DMS53 (cell line): ENCODE results near the gene TXNDC2.

ENCODE experiments used
- DNase-seq: peaks from one replicate; lab custom pipeline; 2025; lab: John Stamatoyannopoulos, UW

The TXNDC2 gene

DNA sequence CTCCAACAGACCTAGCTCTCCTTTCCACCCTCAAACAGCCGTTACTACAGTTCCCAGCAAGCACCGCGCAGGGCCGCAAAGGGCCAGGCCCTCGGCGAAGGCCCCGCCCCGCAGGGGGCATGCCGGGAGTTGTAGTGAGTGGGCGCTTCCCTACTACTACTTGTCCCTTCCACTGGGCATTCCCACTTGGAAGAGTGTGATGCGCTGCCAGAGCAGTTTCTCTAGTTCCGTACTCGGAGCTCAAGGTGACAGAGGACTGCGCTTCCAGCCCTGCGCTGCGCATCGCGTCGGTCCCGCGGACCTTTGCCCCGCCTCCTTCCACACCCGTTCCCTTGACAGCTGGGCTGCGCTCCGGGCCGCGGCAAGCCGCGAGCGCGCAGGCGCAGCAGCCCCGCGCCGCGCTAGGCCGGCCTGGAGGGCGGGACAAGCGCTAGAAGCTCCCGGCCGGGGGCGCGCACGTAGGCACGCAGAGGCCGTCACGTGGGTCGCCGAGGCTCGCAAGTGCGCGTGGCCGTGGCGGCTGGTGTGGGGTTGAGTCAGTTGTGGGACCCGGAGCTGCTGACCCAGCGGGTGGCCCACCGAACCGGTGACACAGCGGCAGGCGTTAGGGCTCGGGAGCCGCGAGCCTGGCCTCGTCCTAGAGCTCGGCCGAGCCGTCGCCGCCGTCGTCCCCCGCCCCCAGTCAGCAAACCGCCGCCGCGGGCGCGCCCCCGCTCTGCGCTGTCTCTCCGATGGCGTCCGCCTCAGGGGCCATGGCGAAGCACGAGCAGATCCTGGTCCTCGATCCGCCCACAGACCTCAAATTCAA lies 28.0 kb downstream of the TXNDC2 start, which contains the start of gene VAPA:
VAPA (plus strand) TSS at position 491 of the 808 bp plus-strand sequence; CDS start at position 732, 241 bp downstream.
- DNase-seq: peak; percentile 100

DNA sequence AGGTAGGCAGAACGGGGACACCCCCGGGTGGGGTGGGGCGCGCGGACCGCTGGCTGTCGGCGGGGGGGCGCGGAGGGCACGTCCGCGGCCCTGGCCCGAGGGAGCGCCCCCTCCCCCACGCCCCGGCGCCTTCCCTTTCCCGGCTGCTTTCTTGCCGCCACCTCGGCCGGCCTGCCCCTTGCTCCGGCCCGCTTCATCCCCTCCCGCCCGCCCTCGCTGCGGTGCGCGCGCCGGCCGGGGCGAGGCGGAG lies 28.5 kb downstream of the TXNDC2 start:
- no peak for DNase-seq

DNA sequence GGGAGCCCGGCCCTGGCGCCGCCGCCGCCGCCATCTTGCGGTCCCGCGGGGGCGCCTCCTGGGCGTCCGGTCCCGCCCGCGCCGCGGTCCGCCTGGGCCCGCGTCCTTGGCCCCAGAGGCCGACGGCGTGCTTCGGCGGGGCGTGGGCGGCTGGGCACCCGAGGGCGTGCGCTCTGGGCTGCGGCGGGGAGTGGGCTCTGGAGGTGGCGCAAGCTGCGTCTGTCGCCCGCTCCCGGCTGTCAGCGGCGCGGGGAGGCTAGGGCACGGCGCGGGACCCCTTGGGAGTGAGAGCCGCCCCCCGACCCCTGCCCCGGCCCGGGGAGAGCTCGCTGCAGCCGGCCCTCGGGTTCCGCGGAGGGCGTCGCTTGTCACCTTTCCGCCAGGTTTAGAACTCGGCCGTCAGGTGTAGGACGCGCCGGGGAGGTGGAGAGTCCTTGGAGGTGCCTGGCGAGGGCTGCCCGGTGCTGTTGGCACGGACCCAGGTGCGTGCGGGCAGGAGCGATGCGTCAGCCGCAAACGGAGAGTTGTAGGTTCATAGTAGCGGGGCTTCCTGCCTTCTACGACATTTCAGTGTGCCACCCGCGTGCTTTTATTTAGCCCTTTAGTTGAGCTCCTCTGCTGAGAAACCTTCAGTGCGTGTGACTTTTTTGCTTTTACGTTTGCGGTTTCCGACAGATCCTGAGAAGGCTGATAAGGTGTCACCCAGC lies 29.0 kb downstream of the TXNDC2 start:
- peak; percentile 97 for DNase-seq

DNA sequence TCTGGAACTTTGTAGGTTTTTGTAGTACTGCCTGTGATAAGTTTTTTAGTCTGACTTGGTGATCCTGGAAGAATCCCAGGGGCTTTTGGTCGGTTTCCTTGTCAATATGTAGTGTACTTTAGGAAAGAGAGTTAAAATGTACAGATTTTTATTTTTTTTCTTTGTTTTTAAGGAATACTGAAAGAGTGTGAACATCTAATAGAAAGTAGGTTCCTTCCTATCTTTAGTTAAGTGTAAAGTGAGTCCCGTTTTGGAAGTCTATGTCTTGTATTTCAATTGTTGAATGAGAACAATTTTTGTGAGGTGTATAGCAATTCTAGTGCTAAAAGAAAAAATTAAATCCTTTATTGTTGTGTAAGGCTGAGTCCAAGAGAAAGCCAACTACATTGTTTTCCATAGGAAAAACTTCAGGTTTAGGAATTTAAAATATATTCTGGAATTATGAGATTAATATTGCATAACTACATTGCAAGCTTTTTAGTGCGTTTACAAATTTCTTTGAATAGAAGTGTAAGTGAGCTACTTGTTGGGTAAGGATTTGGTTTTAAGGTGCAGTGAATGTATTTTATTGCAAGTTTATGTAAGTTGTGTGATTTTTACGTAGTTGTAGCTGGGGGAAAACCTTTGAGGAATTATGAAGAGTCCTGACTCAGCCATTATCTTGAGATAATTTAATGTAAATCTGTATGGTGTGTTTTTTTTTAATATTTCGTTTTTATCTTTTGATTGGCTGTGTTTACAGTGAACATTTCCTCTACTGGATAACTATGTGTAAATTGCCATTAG lies 29.7 kb downstream of the TXNDC2 start:
- DNase-seq: no peak

DNA sequence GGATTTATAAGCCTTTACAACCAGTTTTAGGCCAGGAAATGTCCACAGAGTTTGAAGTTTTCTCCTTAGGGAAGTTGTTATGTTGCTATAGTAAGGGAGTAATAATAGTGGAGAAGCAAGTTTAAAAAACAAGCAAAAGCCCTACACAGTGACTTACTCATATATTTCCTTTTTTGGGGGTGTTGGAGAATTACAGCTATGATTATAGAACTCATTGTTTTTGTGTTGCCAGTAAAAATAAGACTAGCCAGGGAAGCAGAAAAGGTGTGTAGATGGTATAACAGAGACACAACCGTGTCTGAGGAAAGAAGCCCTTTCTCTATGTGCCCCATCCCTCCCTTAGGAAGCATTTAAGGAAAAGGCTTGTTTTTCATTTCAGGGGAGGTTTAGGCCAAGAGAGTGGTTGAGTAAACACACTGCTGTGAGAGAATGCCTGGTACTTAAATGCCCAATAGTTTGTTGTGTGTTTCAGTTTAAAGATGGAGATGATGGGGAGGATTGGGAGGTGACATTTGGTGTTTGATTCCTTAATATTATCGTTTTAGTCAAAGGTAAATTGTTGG lies 30.4 kb downstream of the TXNDC2 start:
- peak; percentile 47 for DNase-seq

DNA sequence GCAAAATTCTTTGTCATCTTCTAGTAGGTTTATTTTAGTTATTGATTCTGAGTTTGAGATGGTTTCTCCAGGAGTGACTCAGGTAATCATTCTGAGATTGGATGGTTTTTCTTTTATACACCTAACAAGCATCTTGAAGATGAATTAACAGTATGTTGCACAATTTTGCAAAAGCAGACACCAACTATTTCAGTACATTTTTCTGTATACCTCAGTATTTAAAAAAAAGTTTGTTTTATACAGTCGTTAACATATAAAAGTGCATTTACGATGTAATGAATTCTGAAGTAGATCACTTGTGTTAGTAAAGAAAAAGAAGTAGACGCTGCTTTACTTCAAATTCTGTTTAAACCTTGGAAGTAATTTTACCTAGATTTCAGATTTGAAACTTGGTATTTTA lies 31.0 kb downstream of the TXNDC2 start:
- DNase-seq: no peak

DNA sequence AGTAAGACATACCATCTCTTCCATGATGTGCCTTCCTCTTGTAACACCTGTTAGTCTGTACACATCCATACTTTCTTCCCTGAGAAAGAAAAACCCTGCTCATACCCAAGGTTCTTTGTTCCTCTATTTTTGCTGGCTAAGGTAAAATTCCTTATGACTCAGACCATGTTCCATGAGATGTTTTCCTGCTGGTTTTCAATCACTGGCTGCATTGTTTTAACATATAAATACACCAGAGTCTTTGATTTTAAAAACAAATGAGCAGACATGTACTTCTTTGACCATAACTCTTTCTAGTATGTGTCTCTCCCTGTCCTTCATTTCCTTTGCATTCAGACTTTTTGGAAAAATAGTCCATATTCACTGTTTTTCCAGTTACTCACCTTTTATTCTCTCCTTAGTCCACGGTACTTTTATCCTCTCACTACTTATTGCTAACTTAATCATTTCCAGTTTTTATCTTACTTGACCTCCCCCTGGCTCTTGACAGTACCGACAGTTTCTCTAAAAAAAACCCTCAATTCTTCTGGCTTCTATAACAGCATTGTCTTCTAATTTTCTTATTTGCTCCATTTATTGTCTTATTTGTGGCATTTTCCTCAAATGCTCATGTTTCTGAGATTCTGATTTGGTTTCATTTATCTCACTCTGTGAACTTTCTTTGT lies 32.4 kb downstream of the TXNDC2 start:
- DNase-seq: peak; percentile 25

DNA sequence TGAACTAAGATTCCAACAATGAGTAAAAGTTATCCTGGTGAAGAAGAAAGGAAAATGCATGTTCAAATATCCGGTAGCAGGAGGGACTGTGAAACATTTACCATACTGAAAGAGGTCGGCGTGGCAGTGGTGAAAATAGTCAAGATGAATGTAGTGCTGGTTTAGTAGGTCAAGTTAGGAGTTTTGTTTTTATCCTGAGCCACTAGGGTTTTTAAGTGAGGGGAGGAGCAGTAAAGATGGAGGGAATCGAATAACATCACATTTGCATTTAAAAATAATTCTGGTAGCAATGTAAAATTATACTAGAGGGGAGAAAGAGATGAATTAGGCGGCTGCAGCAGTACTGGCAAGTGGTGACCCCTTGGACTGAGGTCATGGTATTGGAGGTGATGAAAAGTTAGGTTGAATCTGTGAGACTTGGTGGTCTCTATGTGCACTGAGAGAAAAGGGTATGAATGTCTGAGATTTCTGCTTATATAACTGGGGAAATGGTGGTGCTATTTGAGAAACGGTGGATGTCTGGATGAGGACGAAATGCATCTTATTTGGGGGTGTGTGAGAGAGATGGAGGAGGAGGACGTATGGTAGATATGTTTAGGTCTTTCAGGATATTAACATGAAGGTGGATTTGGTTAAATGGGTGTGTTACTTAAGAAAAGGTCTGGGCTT lies 33.9 kb downstream of the TXNDC2 start:
- DNase-seq: no peak

DNA sequence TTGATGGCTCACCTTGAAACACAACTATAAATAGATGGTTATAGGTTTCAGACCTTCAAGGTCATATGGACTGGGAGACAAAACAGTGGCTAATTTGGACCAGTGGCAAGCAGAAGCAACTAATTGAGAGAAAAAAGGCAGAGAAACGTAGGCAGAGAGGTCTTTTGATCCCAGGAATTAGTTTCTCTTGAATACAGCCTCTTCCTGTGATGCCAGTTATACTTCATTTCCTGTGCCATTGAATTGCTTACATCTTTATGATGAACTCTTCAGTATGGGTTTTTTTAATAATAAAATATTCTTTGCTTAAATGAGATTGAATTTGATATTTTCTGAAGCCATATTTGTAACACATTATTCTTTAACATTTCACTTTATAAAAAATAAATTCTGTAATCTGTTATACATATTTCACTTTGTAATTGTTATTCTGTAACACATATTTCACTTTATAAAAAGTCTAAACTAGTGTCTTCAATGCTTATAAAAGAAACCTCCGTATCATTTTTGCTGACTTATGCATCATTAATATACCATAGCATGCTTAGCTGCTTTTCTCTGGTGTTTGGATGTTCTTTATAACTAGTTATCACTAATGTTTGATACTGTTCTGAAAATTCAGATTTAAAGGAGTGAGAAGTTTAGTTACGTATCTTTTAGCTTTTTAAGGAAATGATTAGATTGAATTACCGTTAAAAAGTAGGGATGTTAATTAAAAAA lies 37.0 kb downstream of the TXNDC2 start:
- DNase-seq: no peak

DNA sequence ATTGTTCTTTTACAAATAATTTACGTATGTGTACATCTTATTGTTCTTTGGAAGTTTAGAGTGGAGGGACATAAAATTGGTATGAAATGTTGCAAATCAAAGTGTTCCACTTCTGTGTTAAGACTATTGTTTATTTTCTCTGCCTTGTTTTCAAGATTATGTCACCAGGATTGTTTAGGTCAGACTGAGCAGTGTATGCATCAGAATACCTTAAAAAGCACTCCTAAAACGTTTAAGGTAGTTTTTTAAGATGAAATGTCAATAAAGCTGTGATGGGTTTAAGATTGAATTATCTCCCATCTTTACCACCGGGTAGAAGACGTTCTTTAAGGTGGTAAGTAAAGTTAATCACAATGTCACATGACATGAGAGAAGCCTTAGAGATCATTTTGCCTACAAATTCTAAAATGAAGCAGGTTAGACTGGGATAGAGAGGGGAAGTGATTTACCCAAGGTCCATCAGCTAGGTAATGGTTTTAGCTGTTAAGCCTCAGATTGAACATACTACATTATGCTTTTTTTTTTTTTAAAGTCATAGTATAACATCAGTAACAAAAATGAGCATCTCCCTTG lies 38.7 kb downstream of the TXNDC2 start:
- DNase-seq: no peak

DNA sequence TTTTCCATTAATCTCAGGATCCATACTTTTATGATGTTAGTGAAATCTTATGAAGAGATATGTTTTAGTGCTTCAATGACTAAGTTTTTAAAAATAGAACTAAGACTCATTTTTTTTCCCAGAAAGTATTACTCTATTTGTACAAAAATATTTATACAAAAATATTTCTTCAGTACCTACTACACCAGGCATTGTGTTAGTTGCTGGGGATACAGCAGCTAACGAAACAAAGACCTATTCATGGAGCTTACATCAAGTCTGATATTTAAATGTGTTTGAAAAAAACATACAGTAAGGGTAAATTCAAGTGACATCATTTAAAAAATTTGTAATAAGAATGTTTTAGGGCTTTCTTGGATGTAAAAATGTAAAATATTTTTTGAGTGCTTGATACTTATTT lies 39.6 kb downstream of the TXNDC2 start:
- no peak for DNase-seq

DNA sequence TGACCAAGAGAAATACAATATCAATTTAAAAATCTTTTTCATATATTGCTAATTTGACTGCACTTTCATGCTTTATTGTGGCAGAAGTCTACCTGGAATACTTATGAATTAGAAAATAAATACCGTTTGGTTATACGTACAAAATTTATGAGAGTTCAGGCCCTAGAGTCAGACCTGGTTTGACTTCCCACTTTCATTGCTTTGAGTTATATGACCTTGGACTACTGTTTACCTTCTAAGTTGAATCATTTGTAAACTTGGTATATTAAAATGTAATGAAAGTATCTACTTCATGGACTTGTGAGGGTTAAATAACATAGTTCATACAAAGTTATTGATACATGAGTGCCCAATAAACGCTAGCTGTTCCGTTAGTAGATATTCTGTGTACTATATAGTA lies 40.0 kb downstream of the TXNDC2 start:
- DNase-seq: no peak

DNA sequence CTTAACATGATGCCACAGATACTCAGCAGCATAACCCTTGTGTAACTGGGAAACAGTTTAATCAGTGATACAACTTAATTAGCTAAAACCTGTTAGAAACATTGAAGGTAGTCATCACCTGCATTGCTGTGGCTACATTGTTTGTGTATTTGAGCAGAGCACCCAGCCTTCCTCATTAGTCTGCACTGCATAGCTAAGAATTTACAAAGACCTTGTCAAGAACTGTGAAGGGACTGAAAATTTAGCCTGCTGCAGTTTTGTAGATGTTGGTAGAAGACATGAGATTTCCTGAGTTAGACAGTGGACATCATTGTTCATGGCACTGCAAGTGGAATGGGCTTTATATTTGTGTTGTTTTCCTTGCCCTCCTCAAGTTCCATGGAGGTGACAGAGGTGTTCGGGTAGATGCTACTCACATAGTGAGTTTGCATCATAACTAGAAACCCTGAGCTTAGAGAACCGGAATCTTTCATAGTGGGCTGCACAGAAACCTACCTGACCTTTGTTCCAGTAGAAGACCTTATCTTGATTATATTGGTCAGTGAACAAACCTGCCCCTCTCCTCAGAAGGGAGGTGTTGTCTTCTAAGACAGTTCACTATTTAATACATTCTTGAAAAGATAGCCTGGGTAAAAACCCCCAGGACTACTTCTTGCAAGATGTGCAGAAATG lies 40.6 kb downstream of the TXNDC2 start:
- no peak for DNase-seq

DNA sequence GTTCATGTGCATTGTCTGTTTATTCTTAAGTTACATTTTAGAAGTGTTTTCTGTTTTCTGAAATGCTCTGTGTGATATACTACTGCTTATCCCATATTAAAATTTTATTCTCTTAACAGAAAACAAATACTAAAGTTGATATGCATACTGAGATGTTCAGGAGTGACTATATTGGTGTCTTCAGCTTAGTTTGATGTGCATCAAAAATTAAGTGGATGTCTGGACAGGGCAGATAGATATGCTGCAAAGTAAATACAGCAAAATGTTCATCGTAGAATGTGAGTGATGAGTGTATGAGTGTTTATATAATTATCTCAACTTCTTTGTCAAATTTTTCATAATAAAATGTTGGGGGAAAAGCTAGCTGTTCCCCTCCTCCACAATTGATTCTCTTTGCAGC lies 41.2 kb downstream of the TXNDC2 start:
- DNase-seq: no peak

DNA sequence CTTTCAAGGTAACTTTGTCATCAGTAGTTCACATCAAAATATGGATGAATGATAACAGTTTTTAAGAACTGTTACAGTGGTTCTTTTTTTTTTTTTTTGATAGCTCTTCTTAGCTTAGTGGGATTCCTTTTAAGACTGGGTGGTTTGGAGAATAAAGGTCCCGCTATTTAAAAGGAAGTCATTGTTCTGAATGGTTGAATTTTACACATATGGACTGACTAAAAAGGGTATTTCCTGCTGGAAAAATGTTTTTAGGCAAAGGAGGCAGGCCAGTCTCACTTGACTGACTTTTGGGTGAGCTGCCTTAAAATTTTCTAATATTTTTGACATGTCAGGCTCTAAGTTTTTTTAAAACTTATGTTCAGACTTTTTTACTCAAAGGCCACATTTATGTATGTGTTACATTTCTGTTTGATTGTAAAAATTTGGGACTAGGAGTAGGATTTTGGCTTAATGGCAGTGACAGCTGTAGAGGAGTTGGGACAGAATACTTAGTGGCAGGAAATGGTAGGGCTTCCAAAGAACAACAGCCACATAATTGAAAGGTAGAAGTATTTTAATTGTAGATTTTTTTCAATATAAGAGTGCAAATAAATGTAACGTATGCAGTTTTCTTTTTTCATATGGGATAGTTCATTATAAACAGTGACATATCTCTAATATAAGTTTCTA lies 41.8 kb downstream of the TXNDC2 start:
- no peak for DNase-seq

DNA sequence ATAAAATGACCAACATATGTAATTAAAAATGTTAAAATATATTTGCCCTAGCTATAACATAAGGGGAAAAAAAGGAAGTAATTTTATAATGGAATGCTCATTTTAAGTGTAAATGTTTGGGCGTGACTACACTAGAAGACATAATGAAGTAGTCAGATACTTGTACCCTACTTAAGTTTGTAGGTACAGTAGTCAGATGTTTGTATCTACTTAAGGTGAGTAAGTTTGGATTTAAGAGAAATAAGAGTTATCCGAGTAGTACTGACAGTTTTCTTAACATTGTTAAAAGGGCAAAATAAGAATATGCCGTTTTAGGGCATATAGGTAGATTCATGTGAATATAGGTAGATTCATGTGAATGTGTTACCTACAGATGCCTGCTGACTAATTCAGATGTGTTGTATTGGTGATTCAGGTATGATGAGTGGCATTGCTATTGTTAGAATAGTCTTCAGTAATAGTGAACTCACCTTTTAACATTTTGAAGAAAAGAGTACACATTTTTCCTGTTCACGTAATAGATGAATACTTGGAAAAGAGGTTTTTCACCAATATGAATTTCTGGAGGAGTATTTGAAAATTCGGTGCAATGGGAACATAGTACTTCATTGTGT lies 43.0 kb downstream of the TXNDC2 start:
- DNase-seq: no peak

DNA sequence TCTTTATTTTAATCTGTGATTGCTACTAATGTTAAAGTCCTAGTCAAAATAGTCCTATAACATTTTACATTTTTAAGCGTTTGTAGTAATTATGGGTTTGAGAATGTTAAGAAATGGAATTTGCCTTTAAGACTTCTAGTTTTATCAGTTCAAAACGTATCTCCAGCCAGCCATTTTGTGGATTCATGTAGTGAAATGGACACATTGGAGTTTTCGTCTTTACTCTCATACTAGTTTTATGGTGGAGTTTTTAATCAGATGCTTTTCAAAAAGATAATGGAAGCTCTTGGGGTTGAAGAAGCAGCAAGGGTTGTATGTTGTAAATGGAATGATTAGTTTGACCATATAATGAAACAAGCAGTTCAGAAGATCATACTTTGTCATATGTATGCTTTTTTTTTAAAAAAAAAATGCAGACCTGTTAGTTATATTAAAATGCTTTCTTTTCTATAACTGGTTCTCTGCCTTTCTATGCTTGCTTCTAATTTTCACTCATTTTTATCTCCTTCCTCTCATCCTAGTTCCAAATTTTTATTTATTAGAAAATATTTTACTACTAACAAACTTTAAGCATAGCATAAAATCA lies 44.6 kb downstream of the TXNDC2 start:
- no peak for DNase-seq

DNA sequence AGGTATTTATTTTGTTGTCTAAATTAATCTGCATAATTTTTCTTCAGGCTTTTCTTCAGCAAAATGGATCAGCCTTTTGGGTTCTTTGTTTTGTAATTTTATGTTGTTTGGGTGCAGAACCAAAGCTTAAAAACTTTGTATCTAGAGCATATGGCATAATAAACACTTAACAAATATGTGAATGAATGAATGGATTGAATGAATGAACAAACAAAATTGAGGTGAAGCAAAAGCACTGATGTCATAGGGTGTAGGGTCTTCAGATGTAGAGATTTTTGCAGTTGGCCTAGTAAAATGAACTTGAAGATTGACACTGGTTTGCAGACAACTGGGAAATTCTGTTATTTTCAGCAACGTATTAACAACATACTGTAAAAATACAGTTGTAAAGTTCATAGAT lies 45.4 kb downstream of the TXNDC2 start:
- DNase-seq: no peak

DNA sequence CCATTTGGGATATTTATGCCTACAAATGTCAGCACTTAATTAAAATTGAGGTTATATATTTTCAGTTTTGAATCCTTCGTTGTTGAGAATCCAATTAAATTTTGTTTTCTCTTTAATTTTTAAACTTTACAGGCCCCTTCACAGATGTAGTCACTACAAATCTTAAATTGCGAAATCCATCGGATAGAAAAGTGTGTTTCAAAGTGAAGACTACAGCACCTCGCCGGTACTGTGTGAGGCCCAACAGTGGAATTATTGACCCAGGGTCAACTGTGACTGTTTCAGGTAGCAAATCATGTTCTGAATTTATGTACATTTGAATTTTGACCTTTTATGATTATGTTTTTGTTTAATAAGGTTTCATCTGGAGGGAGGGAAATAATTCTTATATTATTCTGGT lies 45.9 kb downstream of the TXNDC2 start:
- DNase-seq: no peak
